ENCODE data around the gene IQCM.

Gene IQCM, protein sequence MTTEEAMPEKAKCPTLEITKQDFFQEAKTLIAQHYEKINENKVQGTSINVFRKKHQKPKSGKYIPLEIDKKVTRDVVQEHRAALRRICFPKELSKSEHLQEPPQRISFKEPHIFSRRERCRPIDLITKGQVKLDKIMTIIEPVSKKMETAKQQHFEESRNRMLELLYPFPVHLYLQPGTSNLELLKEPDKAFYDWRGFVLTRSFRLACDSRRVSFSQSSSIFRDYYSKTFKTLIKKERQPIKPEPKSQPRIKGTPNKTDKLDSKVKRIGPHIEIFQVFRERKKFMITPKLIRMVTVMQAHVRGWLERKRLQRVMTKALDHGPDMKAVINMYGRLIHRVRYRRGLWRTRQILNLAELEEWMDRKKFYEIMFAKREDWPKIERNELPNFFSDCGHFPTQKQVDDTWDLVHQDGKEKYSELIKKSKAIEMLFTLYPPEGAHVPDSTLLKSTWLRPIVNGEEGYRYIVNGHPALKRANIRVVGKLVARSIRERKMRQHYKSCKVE

DNA sequence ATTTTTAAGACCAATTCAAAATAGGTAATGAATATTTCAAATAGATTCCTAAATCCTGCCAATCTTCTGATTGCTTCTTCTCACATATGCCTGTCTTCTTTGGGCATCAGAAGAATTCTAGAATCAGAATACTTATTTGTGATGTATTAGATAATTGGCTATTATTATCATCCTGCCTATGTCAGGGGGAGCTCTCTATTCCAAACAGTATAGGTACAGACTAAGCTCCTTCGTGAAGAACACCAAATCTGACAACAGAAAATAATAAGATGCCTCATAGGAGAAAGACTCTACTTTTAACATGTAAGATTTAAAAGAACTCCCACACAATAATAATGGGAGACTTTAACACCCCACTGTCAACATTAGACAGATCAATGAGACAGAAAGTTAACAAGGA is at the start of gene IQCM:
IQCM (minus strand) TSS at position 101 of the 400 bp plus-strand sequence. CDS start 73,152 bp downstream, outside the sequence.
- DNase-seq (ENCODE audit: extremely low read depth in 1 of 2, low read depth in 1 of 2): no peak

DNA sequence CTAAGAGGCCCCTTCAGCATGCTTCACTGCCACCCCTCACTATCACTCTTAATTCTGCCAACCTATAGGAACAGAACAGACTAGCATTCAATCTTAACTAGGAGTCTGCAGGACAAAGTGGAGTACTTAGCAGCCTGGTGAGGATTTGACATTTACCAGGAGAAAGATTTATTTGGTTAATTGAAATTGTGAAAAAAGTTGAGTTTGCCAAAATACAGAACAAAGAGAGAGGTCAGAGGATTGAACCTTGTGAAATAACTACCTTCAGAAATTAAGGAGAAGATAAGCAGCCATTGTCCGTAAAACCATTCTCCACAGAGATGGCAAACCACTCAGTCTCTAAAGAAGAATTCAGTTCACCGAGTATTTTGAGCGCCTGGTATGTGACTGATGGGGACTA is 41.8 kb upstream of the IQCM start:
- DNase-seq (ENCODE audit: extremely low read depth in 1 of 2, low read depth in 1 of 2): no peak

DNA sequence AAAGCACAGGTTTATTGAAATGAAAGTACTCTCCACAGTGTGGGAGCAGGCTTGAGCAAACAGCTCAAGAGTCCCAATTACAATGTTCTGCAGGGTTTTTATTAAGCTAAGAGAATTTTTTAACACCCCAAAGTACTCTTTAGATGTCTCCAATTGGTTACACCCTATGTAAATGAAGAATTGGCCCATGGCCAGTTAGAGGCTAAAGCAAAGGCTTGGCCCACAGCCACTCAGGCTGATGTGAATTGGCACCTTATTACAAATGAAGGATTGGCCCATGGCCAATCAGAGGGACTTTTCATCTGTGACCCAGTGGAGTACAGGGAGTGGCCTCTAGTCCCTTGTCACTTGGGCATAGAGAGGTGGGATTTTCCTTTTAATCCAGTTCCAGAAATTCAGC is 30.1 kb upstream of the IQCM start:
- DNase-seq (ENCODE audit: extremely low read depth in 1 of 2, low read depth in 1 of 2): no peak

DNA sequence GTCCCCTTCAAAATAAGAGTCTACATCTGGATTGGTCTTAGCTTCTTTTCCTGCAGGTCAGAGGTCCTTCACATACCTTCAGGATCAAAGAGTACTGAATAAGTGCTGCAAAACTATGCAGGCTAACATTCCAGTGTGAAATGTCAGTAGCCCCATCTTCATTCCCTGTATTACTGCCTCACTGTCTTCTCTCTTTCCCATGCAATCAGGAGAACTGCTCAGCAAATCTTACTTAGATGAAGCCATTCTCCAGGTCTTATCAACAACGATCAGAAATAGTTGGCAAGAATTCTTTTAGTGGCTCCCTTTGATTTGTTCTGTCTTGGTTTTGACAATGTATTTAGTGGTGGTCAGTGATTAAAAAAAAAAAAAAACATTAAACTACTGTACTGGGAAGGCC is 26.0 kb upstream of the IQCM start:
- no peak for DNase-seq (ENCODE audit: extremely low read depth in 1 of 2, low read depth in 1 of 2)

DNA sequence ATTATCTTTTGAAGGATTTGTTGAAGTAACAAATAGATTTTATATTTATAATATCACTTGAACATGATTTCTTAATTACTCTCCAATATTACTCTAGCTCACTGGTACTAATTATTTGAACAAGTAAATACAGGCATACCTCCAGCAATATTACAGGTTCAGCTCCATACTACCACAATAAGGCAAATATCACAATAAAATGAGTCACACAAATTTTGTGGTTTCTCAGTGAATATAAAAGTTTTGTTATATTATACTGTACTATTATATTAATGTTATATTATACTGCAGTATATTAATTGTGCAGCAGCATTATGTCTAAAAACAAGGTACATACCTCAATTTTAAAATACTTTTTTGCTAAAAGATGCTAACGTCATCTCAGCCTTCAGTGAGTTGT is 22.4 kb upstream of the IQCM start:
- no peak for DNase-seq (ENCODE audit: extremely low read depth in 1 of 2, low read depth in 1 of 2)

DNA sequence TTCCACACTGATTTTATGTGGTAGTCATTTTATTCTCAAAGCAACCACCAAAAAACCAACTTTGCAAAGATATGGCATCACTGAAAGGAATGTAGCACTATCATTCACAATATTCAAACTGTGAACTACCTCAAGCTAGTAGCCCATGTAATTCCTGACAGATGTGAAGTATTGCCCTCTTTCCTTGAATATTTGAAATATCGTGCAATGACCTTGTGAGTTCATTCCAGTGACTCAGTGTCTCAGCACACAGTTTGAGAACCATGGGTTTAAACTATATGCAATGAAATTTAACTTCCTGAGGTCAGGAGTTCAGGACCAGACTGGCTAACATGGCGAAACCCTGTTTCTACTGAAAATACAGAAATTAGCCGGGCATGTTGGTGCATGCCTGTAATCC is 20.9 kb upstream of the IQCM start:
- no peak for DNase-seq (ENCODE audit: extremely low read depth in 1 of 2, low read depth in 1 of 2)

DNA sequence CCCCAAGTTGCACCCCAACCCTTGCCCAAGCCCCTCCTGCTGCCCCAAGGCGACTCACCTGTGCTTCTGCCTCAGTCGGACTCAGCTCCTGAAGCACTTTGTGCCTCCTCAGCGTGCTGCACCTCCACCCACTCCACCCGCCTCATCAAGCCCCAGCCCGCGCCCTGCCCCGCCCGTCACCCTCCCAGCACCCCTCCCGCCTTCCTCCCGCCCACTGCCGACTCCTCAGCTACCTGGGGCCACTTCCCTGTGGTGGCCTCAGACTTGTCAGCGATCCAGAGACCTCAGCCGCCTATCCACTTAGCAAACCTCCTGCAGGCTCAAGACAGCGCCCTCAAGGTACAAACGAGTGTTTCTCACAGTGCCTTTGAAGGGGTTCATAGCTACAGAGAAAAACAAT is 19.6 kb upstream of the IQCM start:
- DNase-seq (ENCODE audit: extremely low read depth in 1 of 2, low read depth in 1 of 2): no peak

DNA sequence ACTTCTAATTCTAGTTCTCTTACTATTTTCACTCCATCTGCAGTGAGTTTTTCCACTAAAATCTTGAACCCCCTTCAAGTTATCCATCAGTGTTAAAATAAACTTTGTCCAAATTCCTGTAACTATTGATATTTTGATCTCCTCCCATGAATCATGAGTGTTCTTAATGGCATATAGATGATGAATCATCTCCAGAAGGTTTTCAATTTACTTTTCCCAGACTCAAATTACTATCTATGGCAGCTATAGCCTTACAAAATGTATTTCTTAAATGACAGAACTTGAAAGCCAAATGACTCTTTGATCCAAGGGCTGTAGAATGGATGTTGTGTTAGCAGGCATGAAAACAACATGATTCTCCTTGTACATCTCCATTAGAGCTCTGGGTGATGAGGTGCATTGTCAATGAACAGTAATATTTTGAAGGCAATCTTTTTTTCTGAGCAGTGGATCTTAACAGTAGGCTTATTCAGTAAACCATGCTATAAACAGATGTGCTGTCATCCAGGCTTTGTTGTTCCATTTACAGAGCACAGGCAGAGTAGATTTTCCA is 16.1 kb upstream of the IQCM start:
- DNase-seq (ENCODE audit: extremely low read depth in 1 of 2, low read depth in 1 of 2): no peak

DNA sequence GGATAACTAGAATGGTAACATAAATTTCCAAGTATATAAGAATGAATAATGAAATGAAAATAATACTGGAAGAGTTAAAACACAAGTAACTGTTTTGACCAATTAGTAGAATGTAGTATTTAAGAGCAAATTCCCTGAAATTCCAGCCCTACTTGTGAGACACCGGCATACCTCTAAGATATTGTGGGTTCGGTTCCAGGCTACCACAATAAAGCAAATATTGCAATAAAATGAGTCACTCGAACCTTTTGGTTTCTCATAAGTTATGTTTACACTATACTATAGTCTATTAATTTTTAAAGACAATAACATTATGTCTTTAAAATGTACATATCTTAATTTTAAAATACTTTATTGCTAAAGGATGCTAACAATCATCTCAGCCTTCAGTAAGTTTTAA is 15.2 kb upstream of the IQCM start:
- DNase-seq (ENCODE audit: extremely low read depth in 1 of 2, low read depth in 1 of 2): no peak

DNA sequence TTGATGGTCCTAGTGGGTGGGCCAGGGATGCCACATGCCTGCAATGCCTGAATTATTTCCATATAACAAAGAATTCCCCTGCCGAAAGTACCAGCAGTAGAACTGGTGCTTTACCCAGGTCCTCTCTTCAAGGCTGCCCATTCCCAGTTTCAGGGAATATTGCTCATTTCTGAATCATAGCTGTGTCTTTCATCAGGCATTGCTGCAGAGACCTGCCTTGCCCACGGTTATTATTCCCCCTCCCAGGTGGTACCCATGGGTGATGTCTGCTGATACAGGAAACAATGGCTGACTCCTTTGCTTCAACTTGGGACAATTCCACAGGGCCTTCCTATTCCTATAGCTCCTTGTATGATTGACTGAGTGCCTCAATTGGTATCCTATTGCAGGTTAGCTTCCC is 9.7 kb upstream of the IQCM start:
- no peak for DNase-seq (ENCODE audit: extremely low read depth in 1 of 2, low read depth in 1 of 2)

DNA sequence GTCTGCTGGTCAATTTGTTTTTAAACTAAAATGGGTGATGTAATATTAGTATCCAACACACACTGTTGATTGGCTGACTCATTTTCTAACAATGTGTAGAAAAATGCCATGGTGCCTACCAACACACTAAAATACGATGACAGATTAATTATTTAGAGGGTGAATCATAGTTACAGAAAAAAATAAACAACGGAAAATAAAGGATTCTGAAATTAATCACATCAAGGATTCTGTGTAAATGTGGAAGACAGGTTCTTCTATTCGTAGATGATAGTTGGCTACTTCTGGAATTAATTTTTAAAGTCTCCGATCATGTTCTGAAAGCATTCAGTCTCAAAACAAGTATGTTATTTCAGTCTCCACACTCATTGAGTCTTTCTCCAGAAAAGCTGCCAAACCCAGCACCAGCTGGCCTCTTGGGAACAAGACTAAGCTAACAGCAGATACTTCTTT is 8.2 kb upstream of the IQCM start:
- DNase-seq (ENCODE audit: extremely low read depth in 1 of 2, low read depth in 1 of 2): no peak

DNA sequence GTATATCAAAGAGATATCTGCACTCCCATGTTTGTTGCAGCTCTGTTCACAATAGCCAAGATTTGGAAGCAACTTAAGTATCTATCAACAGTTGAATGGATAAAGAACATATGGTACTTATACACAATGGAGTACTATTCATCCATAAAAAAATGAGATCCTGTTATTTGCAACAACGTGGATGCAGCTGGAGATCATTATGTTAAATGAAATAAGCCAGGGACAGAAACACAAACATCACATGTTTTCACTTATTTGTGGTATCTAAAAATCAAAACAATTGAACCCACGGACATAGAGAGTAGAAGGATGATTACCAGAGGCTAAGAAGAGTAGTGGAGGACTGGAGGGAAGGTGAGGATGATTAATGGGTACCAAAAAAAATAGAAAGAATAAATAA is 14.2 kb downstream of the IQCM start:
- DNase-seq (ENCODE audit: extremely low read depth in 1 of 2, low read depth in 1 of 2): no peak

DNA sequence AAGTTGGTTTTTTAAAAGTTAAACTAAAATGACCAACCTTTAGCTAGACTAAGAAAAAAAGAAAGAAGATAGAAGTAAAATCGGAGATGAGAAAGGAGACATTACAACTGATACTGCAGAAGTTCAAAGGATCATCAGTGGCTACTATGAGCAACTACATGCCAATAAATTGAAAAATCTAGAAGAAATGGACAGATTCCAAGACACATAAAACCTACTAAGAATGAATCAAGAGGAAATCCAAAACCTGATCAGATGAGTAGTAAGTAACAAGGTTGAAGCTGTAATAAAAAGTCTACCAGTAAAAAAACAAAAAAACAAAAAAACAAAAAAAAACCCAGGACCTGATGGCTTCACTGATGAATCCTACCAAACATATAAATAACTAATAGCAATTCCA is 16.1 kb downstream of the IQCM start:
- DNase-seq (ENCODE audit: extremely low read depth in 1 of 2, low read depth in 1 of 2): no peak

DNA sequence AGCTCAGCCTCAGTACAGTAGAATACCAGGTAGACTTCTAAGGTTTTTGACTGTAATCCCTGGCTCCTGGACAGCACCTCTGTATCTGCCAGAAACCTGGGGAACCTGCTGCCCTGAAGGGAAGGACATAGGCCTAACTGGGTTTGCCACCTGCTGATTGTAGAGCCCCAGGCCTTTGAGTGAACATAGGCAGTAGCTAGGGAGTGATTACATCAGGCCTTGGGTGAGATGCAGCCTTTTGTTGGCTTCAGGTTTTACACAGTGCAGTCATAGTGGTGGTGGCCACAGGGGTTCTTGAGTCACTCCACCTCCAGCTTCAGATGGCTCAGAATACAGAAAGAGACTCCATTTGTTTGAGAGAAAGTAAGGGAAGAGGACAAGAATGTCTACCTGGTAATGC is 19.3 kb downstream of the IQCM start:
- no peak for DNase-seq (ENCODE audit: extremely low read depth in 1 of 2, low read depth in 1 of 2)

DNA sequence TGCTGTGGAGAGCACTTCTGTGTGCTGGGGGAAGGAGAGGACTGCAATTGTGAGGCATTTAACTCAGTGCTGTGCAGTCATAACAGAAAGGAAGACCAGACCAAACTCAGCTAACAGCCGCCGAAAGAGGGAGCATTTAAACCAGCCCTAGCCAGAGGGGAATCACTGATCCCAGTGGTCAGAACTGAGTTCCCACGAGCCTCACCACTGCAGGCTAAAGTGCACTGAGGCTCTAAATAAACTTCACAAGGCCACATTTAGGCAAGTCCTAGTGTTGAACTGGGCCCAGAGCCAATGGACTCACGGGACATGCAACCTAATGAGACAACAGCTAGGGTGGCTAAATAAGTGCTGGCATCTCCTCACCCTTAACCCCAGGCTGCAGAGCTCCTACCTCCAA is 20.4 kb downstream of the IQCM start:
- no peak for DNase-seq (ENCODE audit: extremely low read depth in 1 of 2, low read depth in 1 of 2)

DNA sequence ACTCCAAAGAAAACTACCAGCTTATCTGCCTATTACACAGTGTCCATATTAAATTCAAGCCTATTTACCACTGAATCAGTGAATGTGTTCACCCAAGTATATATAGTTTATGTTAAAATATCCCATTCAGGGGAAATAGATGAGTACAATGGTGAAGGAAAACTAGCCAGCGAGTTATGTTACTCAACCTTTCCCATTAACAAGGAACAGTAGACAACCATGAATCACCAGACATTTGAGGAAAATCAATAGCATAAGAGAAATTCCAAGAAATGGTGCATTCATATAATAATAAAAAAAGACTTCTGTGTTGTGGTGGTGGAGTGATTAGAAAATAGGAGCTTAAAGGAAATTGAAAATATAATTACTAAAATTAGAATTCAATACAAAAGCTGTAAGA is 21.3 kb downstream of the IQCM start:
- DNase-seq (ENCODE audit: extremely low read depth in 1 of 2, low read depth in 1 of 2): no peak

DNA sequence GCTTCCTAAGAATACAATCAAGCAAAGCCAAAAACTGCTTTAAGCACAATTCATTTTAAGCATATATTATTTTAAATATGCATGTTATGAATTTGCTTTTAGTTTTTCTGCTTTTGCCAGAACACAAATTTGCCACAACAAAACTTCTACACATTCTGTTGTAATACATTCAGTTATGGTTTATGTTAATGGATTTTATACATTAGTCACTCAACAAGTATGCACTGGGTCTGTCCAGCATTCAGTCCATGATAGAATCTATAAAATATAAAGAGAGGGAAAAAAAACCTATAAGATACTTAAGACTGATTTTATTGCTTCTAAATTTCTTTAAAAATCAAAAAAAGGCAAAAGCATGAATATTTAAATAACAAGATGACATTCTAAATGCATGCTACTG is 22.2 kb downstream of the IQCM start:
- no peak for DNase-seq (ENCODE audit: extremely low read depth in 1 of 2, low read depth in 1 of 2)

DNA sequence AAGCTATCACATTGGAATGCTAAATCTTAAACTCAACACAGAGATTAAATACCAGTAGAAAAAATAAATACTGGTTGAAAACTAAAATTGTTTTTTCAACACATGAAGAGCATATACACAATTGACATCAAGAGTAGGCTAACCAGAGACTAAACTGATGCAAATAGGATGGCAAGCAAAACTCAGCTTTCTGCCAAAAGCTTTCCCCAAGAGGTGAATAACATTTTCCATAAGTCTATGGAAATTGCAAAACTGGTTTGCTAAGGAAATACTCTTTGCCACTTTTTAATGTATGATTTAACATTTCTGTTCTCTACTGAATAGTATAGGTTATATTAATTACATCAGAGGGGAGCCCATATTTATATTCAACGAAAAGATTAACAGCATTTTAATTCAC is 23.8 kb downstream of the IQCM start:
- no peak for DNase-seq (ENCODE audit: extremely low read depth in 1 of 2, low read depth in 1 of 2)

DNA sequence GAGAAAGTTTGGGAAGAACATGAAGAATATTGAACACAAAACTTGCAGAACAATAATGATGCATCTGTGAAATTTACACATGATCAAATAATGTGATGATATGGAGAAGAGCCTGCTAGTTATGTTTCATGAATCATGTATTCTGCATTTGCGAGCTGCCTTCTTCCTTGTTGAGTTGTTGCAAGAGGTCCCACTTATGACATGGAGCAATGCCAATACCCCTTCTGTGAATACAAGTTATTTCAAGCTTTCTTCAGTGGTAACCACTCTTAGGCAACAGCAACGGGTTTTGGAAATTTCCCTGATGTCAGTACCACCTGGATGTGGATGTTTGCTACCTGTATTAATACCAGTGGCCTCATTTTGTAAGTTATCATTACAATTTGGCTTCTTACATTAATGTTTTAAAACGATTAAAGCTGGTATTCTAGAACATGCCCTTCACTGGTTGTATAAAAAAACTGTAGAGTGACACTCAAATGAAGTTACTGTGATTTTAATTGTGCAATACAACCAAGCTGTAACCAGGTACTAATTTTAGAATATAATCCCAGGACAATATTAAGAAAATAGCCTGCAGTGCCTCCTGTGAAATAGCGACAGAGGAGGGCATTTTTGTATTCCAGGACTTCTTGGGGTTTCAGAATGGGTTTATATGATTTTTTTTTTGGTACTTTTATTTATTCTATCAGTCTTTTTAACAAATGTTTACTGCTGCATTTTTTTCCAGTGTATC is 25.3 kb downstream of the IQCM start:
- DNase-seq (ENCODE audit: extremely low read depth in 1 of 2, low read depth in 1 of 2): no peak

DNA sequence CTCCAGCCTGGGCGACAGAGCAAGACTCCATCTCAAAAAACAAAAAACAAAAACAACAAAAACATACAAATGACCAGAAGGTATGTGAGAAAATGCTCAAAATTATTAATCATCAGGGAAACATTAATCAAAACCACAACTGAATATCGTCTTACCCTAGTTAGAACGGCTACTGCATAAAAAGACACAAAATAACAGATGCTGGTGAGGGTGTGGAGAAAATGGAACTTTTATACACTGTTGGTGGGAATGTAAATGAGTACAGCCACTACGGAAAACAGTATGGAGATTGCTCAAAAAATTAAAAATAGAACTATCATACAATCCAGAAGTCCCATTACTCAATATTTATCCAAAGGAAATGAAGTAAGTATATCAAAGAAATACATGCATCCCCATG is 27.3 kb downstream of the IQCM start:
- DNase-seq (ENCODE audit: extremely low read depth in 1 of 2, low read depth in 1 of 2): no peak

DNA sequence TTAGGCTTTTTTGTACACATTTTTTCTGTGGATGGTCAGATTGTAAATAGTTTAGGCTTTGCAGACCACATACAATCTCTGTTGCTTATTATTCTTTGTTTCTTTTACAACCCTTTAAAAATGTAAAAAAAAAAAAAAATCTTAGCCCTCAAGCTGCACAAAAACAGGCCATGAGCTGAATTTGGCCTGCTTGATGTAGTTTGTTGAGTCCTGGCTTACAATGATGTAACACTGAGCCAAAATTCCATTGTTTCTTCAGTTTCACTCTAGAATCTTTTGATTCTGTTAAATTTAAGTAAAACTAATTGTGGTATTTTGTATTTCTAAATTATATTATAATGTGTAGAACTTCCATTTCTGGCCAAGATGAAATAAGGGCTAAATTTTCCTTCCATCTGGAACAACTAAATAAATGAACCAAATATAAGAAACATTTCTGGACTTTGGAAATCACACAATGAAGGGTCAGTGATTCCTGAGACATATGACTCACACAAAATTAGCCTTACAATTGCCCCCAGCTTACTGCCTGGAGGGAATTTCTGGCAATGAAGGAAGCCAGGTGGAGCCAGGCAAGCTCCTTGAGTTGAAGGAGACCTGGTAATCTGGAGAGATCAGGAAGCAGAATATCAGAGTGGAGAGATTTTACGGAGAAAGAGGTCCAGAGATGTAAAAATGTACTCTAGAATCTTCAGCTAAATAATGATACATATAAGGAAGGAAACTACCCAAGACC is 29.8 kb downstream of the IQCM start:
- DNase-seq (ENCODE audit: extremely low read depth in 1 of 2, low read depth in 1 of 2): no peak

Measured in stimulated activated CD8-positive, alpha-beta memory T cell treated with anti-CD3 and anti-CD28 coated beads, Interleukin-7, amount 100 ng/mL, for 48 hours (primary cell).